H1 (cell line): ENCODE measurements around the gene FGD6. TPM values are rescaled to one million over a fixed set of nuclear protein-coding genes. Genes with fewer than 3 reads are reported as not detected.
A peak's percentile ranks its signal among the peaks of the same experiment; 100 is the strongest.

Experiments used
- CTCF ChIA-PET: fragments of 300-600 bp; sonication (Branson Sonifier 250); formaldehyde crosslinking; loops from one replicate; lab custom pipeline; 2021; ENCODE audit not compliant: partially characterized antibody; lab: Charles Lee
- POLR2A ChIA-PET: fragments of 300-600 bp; sonication (Branson Sonifier 250); formaldehyde crosslinking; loops from one replicate; lab custom pipeline; 2021; ENCODE audit warnings: inconsistent platforms; ENCODE audit not compliant: partially characterized antibody; lab: Charles Lee
- DNase-seq, 2 experiments: peaks; one replicate each; pipeline versions ENCODE4 v3.0.0 to v3.0.0-alpha.2; 2010 to 2022; ENCODE audit warnings: low spot score in 2 of 2, low read depth in 1 of 2, mixed read lengths in 1 of 2
- FAIRE-seq: peaks from 2 replicates; lab custom pipeline; 2011; peaks lifted over from hg19 to GRCh38; lab: Jason Lieb, UNC
- H2AFZ ChIP-seq: 2 replicates; pipeline ENCODE4 v1.8.1; 2012; ENCODE audit warnings: low read length, inconsistent platforms
- H2AK5ac ChIP-seq: 2 replicates; pipeline ENCODE4 v1.6.1; 2013; ENCODE audit warnings: low read depth, low read length
- H2BK120ac ChIP-seq: replicated peaks from 2 replicates; pipeline ENCODE3; 2013; ENCODE audit warnings: low read depth, low read length, inconsistent platforms
- H2BK12ac ChIP-seq: 2 replicates; pipeline ENCODE4 v1.6.1; 2013; ENCODE audit warnings: low read depth, low read length
- H2BK15ac ChIP-seq: 2 replicates; pipeline ENCODE4 v1.6.1; 2013; ENCODE audit warnings: low read length
- H2BK20ac ChIP-seq: 2 replicates; pipeline ENCODE4 v1.6.1; 2013; ENCODE audit warnings: low read length
- H2BK5ac ChIP-seq: 2 replicates; pipeline ENCODE4 v1.6.1; 2013; ENCODE audit warnings: low read depth, low read length
- H3K14ac ChIP-seq: 2 replicates; pipeline ENCODE4 v1.6.1; 2013; ENCODE audit warnings: inconsistent platforms; ENCODE audit not compliant: insufficient read length
- H3K18ac ChIP-seq: 2 replicates; pipeline ENCODE4 v1.6.1; 2013; ENCODE audit warnings: low read length; ENCODE audit errors: extremely low read depth
- H3K23ac ChIP-seq: 2 replicates; pipeline ENCODE4 v1.6.1; 2013; ENCODE audit warnings: inconsistent platforms; ENCODE audit not compliant: insufficient read length
- H3K23me2 ChIP-seq: 2 replicates; pipeline ENCODE4 v1.6.1; 2013; ENCODE audit warnings: low read depth, low read length
- H3K27ac ChIP-seq: 2 replicates; pipeline ENCODE4 v1.6.1; 2011; ENCODE audit warnings: low read depth, low read length, inconsistent platforms
- H3K27me3 ChIP-seq, 4 experiments: replicated peaks in 1 of 4; 1 replicate in 1 of 4; 2 replicates in 3 of 4; pipeline versions ENCODE4 v1.6.1 to v1.8.1; 2011 to 2013; ENCODE audit warnings: low read length in 3 of 4, mild to moderate bottlenecking in 3 of 4, inconsistent platforms in 2 of 4, mixed read lengths in 2 of 4, moderate library complexity in 1 of 4; ENCODE audit not compliant: control insufficient read depth in 3 of 4, insufficient read depth in 3 of 4; ENCODE audit errors: extremely low read depth in 1 of 4
- H3K36me3 ChIP-seq, 4 experiments: 2 replicates each; pipeline versions ENCODE4 v1.6.1 to v1.8.1; 2011 to 2013; ENCODE audit warnings: mild to moderate bottlenecking in 4 of 4, low read length in 3 of 4, moderate library complexity in 2 of 4, control low read depth in 1 of 4, inconsistent platforms in 1 of 4; ENCODE audit not compliant: insufficient read depth in 4 of 4, control insufficient read depth in 2 of 4
- H3K4ac ChIP-seq: replicated peaks from 2 replicates; pipeline ENCODE3; 2013; ENCODE audit warnings: low read length, low read depth, mixed read lengths, inconsistent platforms; ENCODE audit not compliant: insufficient read length
- H3K4me1 ChIP-seq, 4 experiments: replicated peaks in 1 of 4; 1 replicate in 1 of 4; 2 replicates in 3 of 4; pipeline versions ENCODE4 v1.6.1 to v1.8.1; 2011 to 2013; ENCODE audit warnings: low read length in 3 of 4, inconsistent platforms in 2 of 4, mixed read lengths in 1 of 4; ENCODE audit not compliant: insufficient read depth in 4 of 4, control insufficient read depth in 3 of 4
- H3K4me2 ChIP-seq, 2 experiments: 2 replicates each; pipeline versions ENCODE4 v1.6.1 to v1.8.1; 2011 to 2013; ENCODE audit warnings: low read depth in 2 of 2, low read length in 2 of 2, control low read depth in 1 of 2, inconsistent platforms in 1 of 2, mild to moderate bottlenecking in 1 of 2; ENCODE audit not compliant: insufficient read depth in 1 of 2
- H3K4me3 ChIP-seq, 4 experiments: fragments of 200-600, 300-600 bp in 1 of 4; sonication (generic), shearing (Covaris generic), sonication (Bioruptor Twin) in 1 of 4; 2 replicates each; pipeline versions ENCODE4 v1.5.1 to v1.8.1; 2011 to 2016; ENCODE audit warnings: low read length in 4 of 4, low read depth in 3 of 4, control low read depth in 2 of 4, inconsistent platforms in 2 of 4, mild to moderate bottlenecking in 2 of 4, mixed read lengths in 1 of 4, moderate library complexity in 1 of 4; ENCODE audit not compliant: insufficient read depth in 2 of 4; ENCODE audit errors: extremely low read depth in 1 of 4
- H3K56ac ChIP-seq: replicated peaks from 2 replicates; pipeline ENCODE3; 2013; ENCODE audit warnings: low read depth, mild to moderate bottlenecking, mixed read lengths, low read length, inconsistent platforms; ENCODE audit not compliant: insufficient read length
- H3K79me1 ChIP-seq: 2 replicates; pipeline ENCODE4 v1.6.1; 2013; ENCODE audit warnings: low read depth, low read length, control low read depth
- H3K79me2 ChIP-seq, 2 experiments: 2 replicates each; pipeline versions ENCODE4 v1.6.1 to v1.8.1; 2012 to 2013; ENCODE audit warnings: low read length in 2 of 2, mild to moderate bottlenecking in 2 of 2, inconsistent platforms in 1 of 2; ENCODE audit not compliant: insufficient read depth in 2 of 2, control insufficient read depth in 1 of 2
- H3K9ac ChIP-seq, 4 experiments: replicated peaks in 1 of 4; 1 replicate in 1 of 4; 2 replicates in 3 of 4; pipeline versions ENCODE4 v1.6.1 to v1.8.1; 2011 to 2013; ENCODE audit warnings: low read depth in 3 of 4, low read length in 3 of 4, control low read depth in 2 of 4, mild to moderate bottlenecking in 2 of 4, moderate library complexity in 2 of 4, inconsistent platforms in 1 of 4; ENCODE audit errors: extremely low read depth in 1 of 4
- H3K9me3 ChIP-seq, 2 experiments: 2 replicates each; pipeline versions ENCODE4 v1.6.1 to v1.8.1; 2012 to 2013; ENCODE audit warnings: mild to moderate bottlenecking in 2 of 2, moderate library complexity in 2 of 2, control low read depth in 1 of 2, inconsistent platforms in 1 of 2, low read depth in 1 of 2, low read length in 1 of 2, mixed read lengths in 1 of 2; ENCODE audit not compliant: insufficient read depth in 2 of 2
- H4K20me1 ChIP-seq, 2 experiments: replicated peaks in 1 of 2; 2 replicates each; pipeline versions ENCODE3 to v1.8.1; 2011 to 2013; ENCODE audit warnings: inconsistent platforms in 2 of 2, low read length in 2 of 2, mild to moderate bottlenecking in 1 of 2; ENCODE audit not compliant: insufficient read depth in 2 of 2, control insufficient read depth in 1 of 2
- H4K5ac ChIP-seq: 2 replicates; pipeline ENCODE4 v1.6.1; 2013; ENCODE audit warnings: low read length, low read depth, mixed read lengths, inconsistent platforms; ENCODE audit not compliant: insufficient read length
- H4K8ac ChIP-seq: 2 replicates; pipeline ENCODE4 v1.8.0; 2013; ENCODE audit warnings: mild to moderate bottlenecking, moderate library complexity, low read length, inconsistent platforms; ENCODE audit not compliant: insufficient read depth; ENCODE audit errors: extremely low read depth
- H4K91ac ChIP-seq: replicated peaks from 2 replicates; pipeline ENCODE3; 2013; ENCODE audit warnings: low read length, mixed read lengths, inconsistent platforms; ENCODE audit not compliant: insufficient read length
- BRCA1 ChIP-seq: IDR thresholded peaks from 2 replicates; pipeline ENCODE4 v1.6.1; 2012; ENCODE audit warnings: low read depth, low read length, improper control_type of control experiment
- CEBPB ChIP-seq: IDR thresholded peaks from 2 replicates; pipeline ENCODE4 v1.6.1; 2012; ENCODE audit warnings: low read depth, low read length
- WGBS, 2 experiments: shearing (Covaris generic) in 1 of 2; methylation state at CpG; one replicate each; pipeline versions ENCODE4 v1.1.6 to v1.1.7; 2013 to 2015; ENCODE audit warnings: low lambda C conversion rate in 2 of 2, mixed read lengths in 2 of 2, inconsistent platforms in 1 of 2, low coverage in 1 of 2, missing lambda C conversion rate in 1 of 2; ENCODE audit not compliant: insufficient replicate concordance in 2 of 2, insufficient coverage in 1 of 2, insufficient read length in 1 of 2; ENCODE audit errors: extremely low coverage in 1 of 2, missing lambda C conversion rate in 1 of 2; 5-methylcytosine and 5-hydroxymethylcytosine counted together
- polyA plus RNA-seq, 7 experiments: library from polyadenylated mRNA; depleted of rRNA in 3 of 7; stranded (reverse) in 5 of 7; unstranded in 2 of 7; fragments of >200 nt in 5 of 7; fragments of 200-250 nt in 2 of 7; gene quantifications; 1 replicate in 5 of 7; 2 replicates in 1 of 7; 4 replicates in 1 of 7; pipeline versions ENCODE4 v1.2.1 to v1.2.3, GENCODE V29; 2011 to 2013; ENCODE audit warnings: missing spikeins in 2 of 7, mixed read lengths in 2 of 7
- total RNA-seq: library from RNA; stranded (reverse); fragmentation: NEBNext Ultra II Directional; extraction: Animal tissue kit (Norgen Biotek cat#: 25700); gene quantifications from 2 replicates; pipeline ENCODE4 v1.2.1, GENCODE V29; 2021

FGD6 gene
- total and polyA plus RNA-seq, 2 of the 8 experiments (the other 6 are each of a cell fraction or from before 2014, with no cell fraction given) = 12.2 to 24.3 TPM

DNA sequence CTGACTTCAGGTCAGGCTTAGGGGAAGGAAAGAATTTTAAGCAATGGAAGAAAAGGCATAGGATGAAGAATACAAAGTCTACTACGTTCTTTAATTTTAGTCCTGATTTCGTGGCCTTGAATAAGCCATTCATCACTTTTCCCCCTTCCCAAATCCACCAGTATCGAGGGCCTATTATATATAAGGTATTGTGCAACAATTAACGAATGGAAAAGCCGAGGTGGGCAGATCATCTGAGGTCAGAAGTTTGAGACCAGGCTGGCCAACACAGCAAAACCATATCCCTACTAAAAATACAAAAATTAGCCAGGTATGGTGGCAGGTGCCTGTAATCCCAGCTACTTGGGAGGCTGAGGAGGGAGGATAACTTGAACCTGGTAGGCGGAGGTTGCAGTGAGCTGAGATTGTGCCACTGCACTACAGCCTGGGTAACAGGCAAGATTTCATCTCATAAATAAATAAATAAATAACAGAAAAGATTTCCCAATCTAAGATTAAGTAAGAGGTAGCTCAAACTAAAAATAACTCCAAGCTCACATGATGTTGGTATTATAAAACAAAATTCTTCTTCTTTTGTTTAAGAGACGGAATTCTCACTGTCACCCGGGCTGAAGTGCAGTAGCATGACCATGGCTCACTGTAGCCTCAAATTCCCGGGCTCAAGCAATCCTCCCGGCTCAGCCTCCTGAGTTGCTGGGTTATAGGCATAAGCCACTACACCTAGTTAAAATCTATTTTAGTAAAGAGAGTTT lies 85.5 kb downstream of the FGD6 start:
- H3K23me2 ChIP-seq = no peaks in the 10 kb centered on the region; the same call in 1 of the 2 replicates
- no peak overlapping the region for H2BK12ac ChIP-seq
- no peak overlapping the region for H4K5ac ChIP-seq
- H3K56ac ChIP-seq = no peak overlapping the region
- no peak overlapping the region for H3K4me2 ChIP-seq
- no peak overlapping the region for H3K27ac ChIP-seq
- H2BK15ac ChIP-seq = no peak overlapping the region
- no peak overlapping the region for H3K4me3 ChIP-seq
- TF ChIP-seq CEBPB = peak; percentile 6; the same call in 1 of the 2 replicates
- TF ChIP-seq BRCA1 = no peak
- TF ChIP-seq, all 59 proteins: peak for 1
- Histone ChIP-seq H3K9me3 (no peaks in the 10 kb centered on the region), H3K36me3 (peaks cover 3 to 35% (median 16%) of the 10 kb centered on the region in 4 experiments; a peak in 6 of 8 replicates), H4K8ac (no peak overlapping the region), H3K18ac (no peak overlapping the region), H3K14ac (no peak overlapping the region), H2AK5ac (no peak overlapping the region), H4K20me1 (no peaks in the 10 kb centered on the region), H3K4me1 (no peaks in the 10 kb centered on the region), H3K79me1 (no peaks in the 10 kb centered on the region), H3K27me3 (no peaks in the 10 kb centered on the region), H2AFZ (no peak overlapping the region), H4K91ac (no peak overlapping the region), H2BK20ac (no peak overlapping the region), H2BK5ac (no peak overlapping the region), H3K79me2 (no peaks in the 10 kb centered on the region), H3K9ac (no peak overlapping the region), H2BK120ac (no peak overlapping the region), H3K4ac (no peak overlapping the region), H3K23ac (no peak overlapping the region)
- CTCF ChIA-PET = no interaction called here
- WGBS, 2 experiments = 82% methylated on average over 10 of the region's 10 CpGs; no CpG with 5 or more reads in 1 of the 2 experiments
- FAIRE-seq (no peak), DNase-seq (no peak)
- POLR2A ChIA-PET = interaction anchor here (1.0 kb wide), 1 partner anchor 10 kb away, joined by 3 read pairs; no protein-coding TSS in a partner anchor
